HepG2 (cell line): Measurements from ENCODE around the gene MAPRE3. TPM values are rescaled to one million over a fixed set of nuclear protein-coding genes. Genes with fewer than 3 reads are reported as not detected.

Experiments
- CEBPZ ChIP-seq: IDR thresholded peaks from 2 replicates; pipeline ENCODE4 v1.6.1; 2012; ENCODE audit warnings: low read length, improper control_type of control experiment
- CENPX ChIP-seq: sonication (generic); formaldehyde crosslinking; IDR thresholded peaks from 2 replicates; pipeline ENCODE4 v1.9.0; 2021; ENCODE audit warnings: mild to moderate bottlenecking, missing genetic modification reagents, moderate library complexity
- DBP ChIP-seq: sonication (generic); formaldehyde crosslinking; IDR thresholded peaks from 2 replicates; pipeline ENCODE4 v1.4.0; 2020; ENCODE audit warnings: missing genetic modification reagents; ENCODE audit errors: not compliant biosample characterization
- GATAD1 ChIP-seq: IDR thresholded peaks from 2 replicates; pipeline ENCODE4 v1.6.1; 2016; ENCODE audit warnings: missing genetic modification reagents, missing compliant biosample characterization
- GLI4 ChIP-seq: sonication (generic); formaldehyde crosslinking; IDR thresholded peaks from 2 replicates; pipeline ENCODE4 v1.5.1; 2020; ENCODE audit warnings: missing genetic modification reagents, mild to moderate bottlenecking, moderate library complexity, borderline replicate concordance
- HMGA1 ChIP-seq: sonication (generic); formaldehyde crosslinking; conservative IDR thresholded peaks from 2 replicates; pipeline ENCODE4 v1.4.0; 2020; ENCODE audit warnings: missing genetic modification reagents
- HOXA5 ChIP-seq: sonication (generic); formaldehyde crosslinking; IDR thresholded peaks from 2 replicates; pipeline ENCODE4 v1.4.0; 2020; ENCODE audit warnings: missing genetic modification reagents
- KDM3A ChIP-seq: IDR thresholded peaks from 2 replicates; pipeline ENCODE4 v1.6.1; 2018; ENCODE audit warnings: low read depth, missing compliant biosample characterization
- NFIB ChIP-seq: sonication (generic); formaldehyde crosslinking; IDR thresholded peaks from 2 replicates; pipeline ENCODE4 v1.9.0; 2021; ENCODE audit warnings: missing genetic modification reagents, mild to moderate bottlenecking, borderline replicate concordance
- PAX8 ChIP-seq: sonication (generic); formaldehyde crosslinking; IDR thresholded peaks from 2 replicates; pipeline ENCODE4 v1.8.0; 2022; ENCODE audit warnings: mild to moderate bottlenecking, missing genetic modification reagents, borderline replicate concordance
- SIN3B ChIP-seq: fragments of 150-350 bp; IDR thresholded peaks from 2 replicates; pipeline ENCODE4 v1.6.1; 2014; ENCODE audit warnings: low read length
- SMAD9 ChIP-seq: sonication (generic); formaldehyde crosslinking; IDR thresholded peaks from 2 replicates; pipeline ENCODE4 v1.5.1; 2020; ENCODE audit warnings: mild to moderate bottlenecking, missing genetic modification reagents
- WIZ ChIP-seq: sonication (generic); formaldehyde crosslinking; IDR thresholded peaks from 2 replicates; pipeline ENCODE4 v1.5.1; 2020; ENCODE audit warnings: mild to moderate bottlenecking, missing genetic modification reagents
- ZSCAN31 ChIP-seq: sonication (generic); formaldehyde crosslinking; IDR thresholded peaks from 2 replicates; pipeline ENCODE4 v1.5.0; 2020; ENCODE audit warnings: low read depth, mild to moderate bottlenecking, missing genetic modification reagents
- polyA plus RNA-seq, 8 experiments: library from polyadenylated mRNA; depleted of rRNA in 3 of 8; stranded (reverse) in 7 of 8; unstranded in 1 of 8; fragments of >200 nt; fragmentation: Illumina TruSeq in 4 of 8; extraction: Trizol in 4 of 8; gene quantifications; 2 replicates each; pipeline versions ENCODE4 v1.2.1 to v1.2.3, GENCODE V29; 2011 to 2016; ENCODE audit warnings: low read depth in 4 of 8, missing spikeins in 1 of 8, mixed read lengths in 1 of 8; ENCODE audit not compliant: insufficient read depth in 1 of 8
- total RNA-seq, 5 experiments: library from RNA; depleted of rRNA; stranded (reverse); fragments of >200 nt; fragmentation: Illumina TruSeq; extraction: Trizol; gene quantifications; 2 replicates each; pipeline ENCODE4 v1.2.3, GENCODE V29; 2016; ENCODE audit warnings: low read depth in 1 of 5
- TF ChIP-seq, protein P1 (sequence below): fragments of 450-650 bp; IDR thresholded peaks from 2 replicates; pipeline ENCODE4 v1.6.1; 2016
- TF ChIP-seq, protein P2 (sequence below): sonication (generic); formaldehyde crosslinking; IDR thresholded peaks from 2 replicates; pipeline ENCODE4 v1.4.0; 2020; ENCODE audit warnings: missing genetic modification reagents, mild to moderate bottlenecking, borderline replicate concordance
- TF ChIP-seq, protein P3 (sequence below): sonication (generic); formaldehyde crosslinking; IDR thresholded peaks from 2 replicates; pipeline ENCODE4 v1.4.0; 2020; ENCODE audit warnings: mild to moderate bottlenecking, missing genetic modification reagents

The MAPRE3 gene
- total and polyA plus RNA-seq, 2 of the 13 experiments (the other 11 are each of a cell fraction or from before 2014, with no cell fraction given) = 0.31 to 0.91 TPM

DNA sequence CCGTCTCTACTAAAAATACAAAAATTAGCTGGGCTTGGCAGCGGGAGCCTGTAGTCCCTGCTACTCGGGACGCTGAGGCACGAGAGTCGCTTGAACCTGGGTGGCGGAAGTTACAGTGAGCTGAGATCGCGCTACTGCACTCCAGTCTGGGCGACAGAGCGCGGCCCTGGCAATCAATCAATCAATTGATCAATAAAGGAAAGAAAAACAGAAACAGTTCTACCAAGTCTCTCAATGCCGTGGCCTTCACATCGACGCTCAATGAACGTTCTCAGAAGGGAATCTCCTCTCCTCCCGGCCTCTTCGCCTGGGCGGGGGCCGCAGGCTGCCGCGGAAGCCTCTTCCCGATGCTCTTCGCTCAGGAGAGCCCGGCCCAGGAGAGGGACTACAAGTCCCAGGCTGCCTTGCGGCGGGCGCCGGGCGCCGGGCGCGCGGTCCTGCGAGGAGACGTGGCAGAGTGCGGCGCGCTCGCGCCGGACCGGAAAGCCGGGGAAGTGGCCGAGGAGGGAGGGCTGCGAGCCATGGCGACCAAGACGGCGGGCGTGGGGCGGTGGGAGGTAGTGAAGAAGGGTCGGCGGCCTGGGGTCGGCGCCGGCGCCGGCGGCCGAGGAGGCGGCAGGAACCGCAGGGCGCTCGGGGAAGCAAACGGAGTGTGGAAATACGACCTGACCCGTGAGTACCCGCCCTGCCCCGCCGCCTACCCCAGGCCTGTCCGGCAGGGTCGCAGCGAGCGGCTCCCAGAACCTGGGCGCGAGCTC lies 62.2 kb downstream of the MAPRE3 start, which contains the start of gene TMEM214 (continued):
- TF ChIP-seq, protein P1, sequence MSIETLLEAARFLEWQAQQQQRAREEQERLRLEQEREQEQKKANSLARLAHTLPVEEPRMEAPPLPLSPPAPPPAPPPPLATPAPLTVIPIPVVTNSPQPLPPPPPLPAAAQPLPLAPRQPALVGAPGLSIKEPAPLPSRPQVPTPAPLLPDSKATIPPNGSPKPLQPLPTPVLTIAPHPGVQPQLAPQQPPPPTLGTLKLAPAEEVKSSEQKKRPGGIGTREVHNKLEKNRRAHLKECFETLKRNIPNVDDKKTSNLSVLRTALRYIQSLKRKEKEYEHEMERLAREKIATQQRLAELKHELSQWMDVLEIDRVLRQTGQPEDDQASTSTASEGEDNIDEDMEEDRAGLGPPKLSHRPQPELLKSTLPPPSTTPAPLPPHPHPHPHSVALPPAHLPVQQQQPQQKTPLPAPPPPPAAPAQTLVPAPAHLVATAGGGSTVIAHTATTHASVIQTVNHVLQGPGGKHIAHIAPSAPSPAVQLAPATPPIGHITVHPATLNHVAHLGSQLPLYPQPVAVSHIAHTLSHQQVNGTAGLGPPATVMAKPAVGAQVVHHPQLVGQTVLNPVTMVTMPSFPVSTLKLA = 0 out of 2 replicates have a peak, but pooled peaks have one; percentile 14
- TF ChIP-seq PAX8 = peak; percentile 88; the same call in 1 of the 2 replicates
- no peak for TF ChIP-seq SIN3B
- peak; percentile 84 for TF ChIP-seq GATAD1
- TF ChIP-seq HOXA5 = peak; percentile 94
- peak; percentile 69 for TF ChIP-seq ZSCAN31 (CRISPR knock-in tag)
- TF ChIP-seq, protein P2, sequence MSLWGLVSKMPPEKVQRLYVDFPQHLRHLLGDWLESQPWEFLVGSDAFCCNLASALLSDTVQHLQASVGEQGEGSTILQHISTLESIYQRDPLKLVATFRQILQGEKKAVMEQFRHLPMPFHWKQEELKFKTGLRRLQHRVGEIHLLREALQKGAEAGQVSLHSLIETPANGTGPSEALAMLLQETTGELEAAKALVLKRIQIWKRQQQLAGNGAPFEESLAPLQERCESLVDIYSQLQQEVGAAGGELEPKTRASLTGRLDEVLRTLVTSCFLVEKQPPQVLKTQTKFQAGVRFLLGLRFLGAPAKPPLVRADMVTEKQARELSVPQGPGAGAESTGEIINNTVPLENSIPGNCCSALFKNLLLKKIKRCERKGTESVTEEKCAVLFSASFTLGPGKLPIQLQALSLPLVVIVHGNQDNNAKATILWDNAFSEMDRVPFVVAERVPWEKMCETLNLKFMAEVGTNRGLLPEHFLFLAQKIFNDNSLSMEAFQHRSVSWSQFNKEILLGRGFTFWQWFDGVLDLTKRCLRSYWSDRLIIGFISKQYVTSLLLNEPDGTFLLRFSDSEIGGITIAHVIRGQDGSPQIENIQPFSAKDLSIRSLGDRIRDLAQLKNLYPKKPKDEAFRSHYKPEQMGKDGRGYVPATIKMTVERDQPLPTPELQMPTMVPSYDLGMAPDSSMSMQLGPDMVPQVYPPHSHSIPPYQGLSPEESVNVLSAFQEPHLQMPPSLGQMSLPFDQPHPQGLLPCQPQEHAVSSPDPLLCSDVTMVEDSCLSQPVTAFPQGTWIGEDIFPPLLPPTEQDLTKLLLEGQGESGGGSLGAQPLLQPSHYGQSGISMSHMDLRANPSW (CRISPR knock-in tag) = 0 out of 2 replicates have a peak, but pooled peaks have one; percentile 56
- TF ChIP-seq NFIB = no peak
- TF ChIP-seq, protein P3, sequence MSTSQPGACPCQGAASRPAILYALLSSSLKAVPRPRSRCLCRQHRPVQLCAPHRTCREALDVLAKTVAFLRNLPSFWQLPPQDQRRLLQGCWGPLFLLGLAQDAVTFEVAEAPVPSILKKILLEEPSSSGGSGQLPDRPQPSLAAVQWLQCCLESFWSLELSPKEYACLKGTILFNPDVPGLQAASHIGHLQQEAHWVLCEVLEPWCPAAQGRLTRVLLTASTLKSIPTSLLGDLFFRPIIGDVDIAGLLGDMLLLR (CRISPR knock-in tag) = peak; percentile 77
- TF ChIP-seq KDM3A (CRISPR knock-in tag) = no peak
- TF ChIP-seq WIZ (CRISPR knock-in tag) = peak; percentile 73; the same call in 1 of the 2 replicates
- TF ChIP-seq HMGA1 (CRISPR knock-in tag) = no peak
- TF ChIP-seq CENPX = no peak
- peak; percentile 90; the same call in 1 of the 2 replicates for TF ChIP-seq GLI4
- no peak for TF ChIP-seq SMAD9 (CRISPR knock-in tag)
- TF ChIP-seq CEBPZ = no peak
- TF ChIP-seq DBP (CRISPR knock-in tag) = no peak
